MM.1S (cell line): ENCODE results near the gene CD40LG.

Experiments used
- CTCF ChIP-seq: fragments of 300-600 bp; sonication (generic); IDR thresholded peaks from 2 replicates; pipeline ENCODE4 v1.5.1; 2016; ENCODE audit warnings: antibody characterized with exemption, low read length, mixed read lengths
- EZH2 ChIP-seq: fragments of 300-600 bp; sonication (generic); optimal IDR thresholded peaks from 2 replicates; pipeline ENCODE3; 2017; ENCODE audit warnings: low read depth, mild to moderate bottlenecking, antibody characterized with exemption, low read length, mixed read lengths
- EZH2phosphoT487 ChIP-seq: fragments of 300-600 bp; sonication (generic); IDR thresholded peaks from 2 replicates; pipeline ENCODE4 v1.6.1; 2018; ENCODE audit warnings: antibody characterized with exemption, low read length

- TF ChIP-seq CTCF, result no peak
- TF ChIP-seq EZH2, result no peak
- TF ChIP-seq EZH2phosphoT487, result no peak
These were observed 26.5 kb downstream of the CD40LG start for GRCh38 chrX:136674270-136674985.
